ENCODE results near the gene IL1B.

DNA sequence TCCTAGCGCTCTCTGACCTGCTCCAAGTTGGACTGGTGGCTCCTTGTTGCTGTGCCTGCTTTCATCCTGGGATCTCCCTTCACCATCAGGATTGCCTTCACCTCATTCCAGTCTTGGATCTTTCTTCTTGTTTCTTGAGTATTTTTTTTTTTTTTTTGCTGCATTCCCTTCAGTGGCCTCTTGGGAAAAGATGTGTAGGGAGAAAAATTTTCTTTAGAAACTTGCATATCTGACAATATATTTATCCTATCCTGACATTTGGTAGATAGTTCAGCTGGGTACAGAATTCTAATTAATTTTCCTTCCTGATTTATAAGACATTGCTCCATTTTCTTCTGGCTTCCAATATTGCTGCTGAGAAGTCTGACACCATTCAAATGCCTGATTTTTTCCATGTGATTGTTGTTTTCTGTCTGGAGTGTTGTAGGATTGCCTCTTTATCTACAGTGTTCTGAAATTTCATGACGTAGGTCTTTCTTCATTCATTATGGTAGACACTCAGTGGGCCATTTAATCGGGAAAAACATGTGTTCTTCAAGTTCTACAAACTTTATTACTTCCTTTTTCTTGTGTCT is 29.3 kb downstream of the IL1B start:
- TF ChIP-seq, protein P1, sequence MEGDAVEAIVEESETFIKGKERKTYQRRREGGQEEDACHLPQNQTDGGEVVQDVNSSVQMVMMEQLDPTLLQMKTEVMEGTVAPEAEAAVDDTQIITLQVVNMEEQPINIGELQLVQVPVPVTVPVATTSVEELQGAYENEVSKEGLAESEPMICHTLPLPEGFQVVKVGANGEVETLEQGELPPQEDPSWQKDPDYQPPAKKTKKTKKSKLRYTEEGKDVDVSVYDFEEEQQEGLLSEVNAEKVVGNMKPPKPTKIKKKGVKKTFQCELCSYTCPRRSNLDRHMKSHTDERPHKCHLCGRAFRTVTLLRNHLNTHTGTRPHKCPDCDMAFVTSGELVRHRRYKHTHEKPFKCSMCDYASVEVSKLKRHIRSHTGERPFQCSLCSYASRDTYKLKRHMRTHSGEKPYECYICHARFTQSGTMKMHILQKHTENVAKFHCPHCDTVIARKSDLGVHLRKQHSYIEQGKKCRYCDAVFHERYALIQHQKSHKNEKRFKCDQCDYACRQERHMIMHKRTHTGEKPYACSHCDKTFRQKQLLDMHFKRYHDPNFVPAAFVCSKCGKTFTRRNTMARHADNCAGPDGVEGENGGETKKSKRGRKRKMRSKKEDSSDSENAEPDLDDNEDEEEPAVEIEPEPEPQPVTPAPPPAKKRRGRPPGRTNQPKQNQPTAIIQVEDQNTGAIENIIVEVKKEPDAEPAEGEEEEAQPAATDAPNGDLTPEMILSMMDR (IDR thresholded peaks at IDR 0.05), result no peak
- TF ChIP-seq EZH2 (IDR thresholded peaks at IDR 0.05; ENCODE audit: borderline replicate concordance, insufficient read depth, low read depth, low read length, poor library complexity, severe bottlenecking), result no peak
